ENCODE data around the gene BRDT. TPM values are rescaled to one million over a fixed set of nuclear protein-coding genes. Genes with fewer than 3 reads are reported as not detected.

Gene BRDT
- total and polyA plus RNA-seq, 2 of the 8 experiments (the other 6 are each of a cell fraction or from before 2014, with no cell fraction given), result 0.08 TPM; not detected in 1

- TF ChIP-seq TEAD4 (IDR thresholded peaks at IDR 0.05; ENCODE audit: low read depth, low read length) (peak; percentile 48; the same call in 1 of the 2 replicates), CBX8 (IDR thresholded peaks at IDR 0.05; ENCODE audit: borderline replicate concordance, low read depth, low read length) (no peak), SP1 (IDR thresholded peaks at IDR 0.05; ENCODE audit: low read depth, low read length) (0 out of 2 replicates have a peak, but pooled peaks have one; percentile 27)
Observed at GRCh38 chr1:91929250-91929649, 20.0 kb upstream of the BRDT start (continued).
